Heart right ventricle (tissue), 16 donors: ENCODE measurements around the gene SNX20. TPM values are rescaled to one million over a fixed set of nuclear protein-coding genes. Genes with fewer than 3 reads are reported as not detected.

ENCODE experiments used
- ATAC-seq, 8 donors: fragments of 200-7000 bp; cut with Tn5 transposase; one replicate each; pipeline ENCODE4 v1.9.1; 2020; ENCODE audit warnings: mild to moderate bottlenecking in 8 of 8, moderate library complexity in 8 of 8, moderate number of reproducible peaks in 1 of 8
- DNase-seq, 2 donors: peaks; one replicate each; pipeline ENCODE4 v3.0.0-alpha.2; 2020
- H3K27ac ChIP-seq, 10 donors: fragments of 200-600 bp; sonication (generic) in 2 of 10; one replicate each; pipeline versions ENCODE4 v1.5.0 to v1.8.0; 2020 to 2022; ENCODE audit warnings: mild to moderate bottlenecking in 3 of 10
- H3K27me3 ChIP-seq, 7 donors: fragments of 200-600 bp; one replicate each; pipeline ENCODE4 v1.8.0; 2021 to 2022; ENCODE audit warnings: mild to moderate bottlenecking in 2 of 7
- H3K36me3 ChIP-seq, 9 donors: fragments of 200-600 bp; sonication (generic) in 1 of 9; one replicate each; pipeline versions ENCODE4 v1.5.0 to v1.8.0; 2020 to 2022; ENCODE audit warnings: mild to moderate bottlenecking in 2 of 9
- H3K4me1 ChIP-seq, 9 donors: fragments of 200-600 bp; sonication (generic) in 1 of 9; one replicate each; pipeline versions ENCODE4 v1.5.0 to v1.8.0; 2020 to 2022; ENCODE audit warnings: mild to moderate bottlenecking in 4 of 9
- H3K4me3 ChIP-seq, 10 donors: fragments of 200-600 bp; sonication (generic) in 2 of 10; one replicate each; pipeline versions ENCODE4 v1.5.0 to v1.8.0; 2020 to 2022; ENCODE audit warnings: mild to moderate bottlenecking in 7 of 10, moderate library complexity in 2 of 10
- H3K9me3 ChIP-seq, 11 donors: fragments of 200-600 bp in 10 of 11; sonication (generic) in 2 of 11; one replicate each; pipeline versions ENCODE4 v1.5.0 to v1.8.0; 2013 to 2022; ENCODE audit warnings: mild to moderate bottlenecking in 2 of 11, control low read depth in 1 of 11, moderate library complexity in 1 of 11
- WGBS, 2 donors: extraction: QIAGEN DNeasy Blood & Tissue Kit; methylation state at CpG; one replicate each; pipeline ENCODE4 v1.1.7; 2013; ENCODE audit warnings: inconsistent platforms in 1 of 2; 5-methylcytosine and 5-hydroxymethylcytosine counted together
- intact Hi-C, 10 donors: fragments of 100-400 bp; cut with DNase I; formaldehyde crosslinking; loops; one replicate each; pipeline versions ENCODE4 v1.11.1 to v1.14.2; 2022
- polyA plus RNA-seq, 2 donors: library from polyadenylated mRNA; stranded (reverse); fragments of 200-250 nt; gene quantifications; one replicate each; pipeline ENCODE4 v1.2.3, GENCODE V29; 2013
- total RNA-seq, 10 donors: library from RNA; stranded (reverse); fragmentation: NEBNext Ultra II Directional in 3 of 10; extraction: Animal tissue kit (Norgen Biotek cat#: 25700) in 3 of 10; gene quantifications; one replicate each; pipeline versions ENCODE4 v1.2.1 to v1.2.4, GENCODE V29; 2021 to 2023
- TF ChIP-seq, protein P1 (sequence below), 9 donors: fragments of 200-600 bp; sonication (generic) in 2 of 9; IDR thresholded peaks; one replicate each; pipeline versions ENCODE4 v1.5.0 to v1.8.0; 2021 to 2022; ENCODE audit warnings: antibody characterized with exemption in 9 of 9, mild to moderate bottlenecking in 5 of 9, moderate library complexity in 1 of 9
- donor health status: Arrhythmogenic right ventricular cardiomyopathy.
- donor health status: ischemic (EF 13 %, LVEDD 7.1; RV severe dilation, severe dysfunction).
- donor health status: healthy with polysubstance abuse.
- donor health status: DM: no; HTN: yes; CAD: no.
- donor health status: DM: no; HTN: no; CAD: no.
- donor health status: ischemic (EF 25% LVEDD 6.9; RV normal size, moderate dysfunction).
- donor health status: ischemic (EF 25% LVEDD 5.7; RV mildly dilated, moderate dysfunction).
- donor health status: healthy.
- donor health status: DM: yes; HTN: yes; CAD: no.
- donor health status: Ischemic cardiomyopathy.
- donor health status: ischemic (EF 35%, LVEDD 5.7; RV mildly dilated, moderate dysfunction).
- donor health status: nonischemic (EF 11% LVEDD 7.7; RV severe dilation, severe dysfunction).
- donor health status: DM: yes; HTN: yes; CAD: no.
- donor health status: PGD.
- donor health status: ischemic (EF 29% LVEDD 5.4; RV normal size, mild dysfunction).
- donor health status: nonischemic (EF 23%, LVEDD 6.1; RV moderate dilation, normal function).

SNX20 gene
- total and polyA plus RNA-seq, 12 donors = 0.08 to 7.1 (median 0.63) TPM

DNA sequence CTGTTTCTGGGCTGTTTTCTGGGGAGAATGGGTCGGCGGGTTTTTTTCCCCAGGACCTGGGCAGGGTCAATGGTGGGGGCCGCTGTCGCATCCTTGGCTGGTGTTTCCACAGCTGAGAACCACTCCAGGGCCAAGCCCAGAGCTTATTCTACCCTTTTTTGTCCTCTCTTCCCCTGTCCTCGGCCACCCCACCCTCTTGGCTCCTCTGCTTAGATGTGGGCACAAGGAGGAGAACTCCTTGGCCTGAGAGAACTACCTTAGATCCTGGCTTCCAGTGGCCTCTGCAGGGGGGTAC is 16.3 kb upstream of the SNX20 start:
- Histone ChIP-seq H3K36me3 (peaks cover 0 to 12% (median 0%) of the 10 kb centered on the region in 9 donors), H3K4me3 (peak overlapping the region in 8 of 10 donors; percentile 24 to 56 (median 48)), H3K9me3 (no peaks in the 10 kb centered on the region), H3K27ac (peak overlapping the region in 9 of 10 donors; percentile 61 to 92 (median 78)), H3K4me1 (peaks cover 11 to 73% (median 36%) of the 10 kb centered on the region in 9 donors), H3K27me3 (peaks cover 0 to 7% (median 0%) of the 10 kb centered on the region in 7 donors)
- intact Hi-C loops = loop anchor here in 2 of 10 donors (5.0 kb wide), 1 partner anchor 45 kb away; the partner anchor contains the start of gene CYLD (in 2 of the 2)
- peak in 2 of 8 donors; percentile 2 to 7 for ATAC-seq
- 92 to 98% methylated on average over 5 of the region's 5 CpGs for WGBS, 2 donors
- no peak for DNase-seq
- TF ChIP-seq, protein P1, sequence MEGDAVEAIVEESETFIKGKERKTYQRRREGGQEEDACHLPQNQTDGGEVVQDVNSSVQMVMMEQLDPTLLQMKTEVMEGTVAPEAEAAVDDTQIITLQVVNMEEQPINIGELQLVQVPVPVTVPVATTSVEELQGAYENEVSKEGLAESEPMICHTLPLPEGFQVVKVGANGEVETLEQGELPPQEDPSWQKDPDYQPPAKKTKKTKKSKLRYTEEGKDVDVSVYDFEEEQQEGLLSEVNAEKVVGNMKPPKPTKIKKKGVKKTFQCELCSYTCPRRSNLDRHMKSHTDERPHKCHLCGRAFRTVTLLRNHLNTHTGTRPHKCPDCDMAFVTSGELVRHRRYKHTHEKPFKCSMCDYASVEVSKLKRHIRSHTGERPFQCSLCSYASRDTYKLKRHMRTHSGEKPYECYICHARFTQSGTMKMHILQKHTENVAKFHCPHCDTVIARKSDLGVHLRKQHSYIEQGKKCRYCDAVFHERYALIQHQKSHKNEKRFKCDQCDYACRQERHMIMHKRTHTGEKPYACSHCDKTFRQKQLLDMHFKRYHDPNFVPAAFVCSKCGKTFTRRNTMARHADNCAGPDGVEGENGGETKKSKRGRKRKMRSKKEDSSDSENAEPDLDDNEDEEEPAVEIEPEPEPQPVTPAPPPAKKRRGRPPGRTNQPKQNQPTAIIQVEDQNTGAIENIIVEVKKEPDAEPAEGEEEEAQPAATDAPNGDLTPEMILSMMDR (IDR thresholded peaks at IDR 0.05) = no peak

DNA sequence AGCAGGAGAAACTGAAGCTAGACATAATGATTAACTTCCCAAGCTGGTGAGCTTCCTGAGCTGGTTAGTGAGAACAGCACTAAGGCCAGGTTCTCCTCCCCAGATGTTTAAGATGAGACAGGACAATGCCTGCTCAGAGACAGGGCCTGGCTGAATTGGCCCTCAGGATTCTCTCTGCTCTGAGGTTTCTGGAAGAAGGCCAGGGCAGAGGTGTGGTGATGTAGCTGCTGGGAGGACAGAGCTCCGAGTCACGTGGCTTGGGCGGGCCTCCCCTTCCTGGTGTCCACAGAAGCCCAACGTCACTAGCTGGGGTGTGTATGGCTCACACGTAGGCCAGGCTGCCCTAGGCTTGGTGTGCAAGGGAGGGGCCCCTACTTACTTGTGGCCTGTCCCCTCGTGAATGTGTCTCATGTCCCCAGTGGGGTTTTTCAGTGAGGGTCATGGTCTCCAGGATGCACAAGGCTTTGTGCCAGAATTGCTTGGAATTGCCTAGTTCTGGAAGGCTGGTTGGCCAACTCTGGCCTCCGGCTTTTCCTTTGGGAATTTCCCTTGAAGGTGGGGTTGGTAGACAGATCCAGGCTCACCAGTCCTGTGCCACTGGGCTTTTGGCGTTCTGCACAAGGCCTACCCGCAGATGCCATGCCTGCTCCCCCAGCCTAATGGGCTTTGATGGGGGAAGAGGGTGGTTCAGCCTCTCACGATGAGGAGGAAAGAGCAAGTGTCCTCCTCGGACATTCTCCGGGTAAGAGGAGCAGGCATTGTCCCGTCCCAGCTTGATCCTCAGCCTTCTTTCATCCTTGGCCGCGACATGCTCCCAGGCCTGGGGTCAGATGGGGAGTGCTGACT is 15.7 kb upstream of the SNX20 start:
- no peaks in the 10 kb centered on the region for H3K9me3 ChIP-seq
- ATAC-seq = peak; percentile 62 to 90 (median 83)

DNA sequence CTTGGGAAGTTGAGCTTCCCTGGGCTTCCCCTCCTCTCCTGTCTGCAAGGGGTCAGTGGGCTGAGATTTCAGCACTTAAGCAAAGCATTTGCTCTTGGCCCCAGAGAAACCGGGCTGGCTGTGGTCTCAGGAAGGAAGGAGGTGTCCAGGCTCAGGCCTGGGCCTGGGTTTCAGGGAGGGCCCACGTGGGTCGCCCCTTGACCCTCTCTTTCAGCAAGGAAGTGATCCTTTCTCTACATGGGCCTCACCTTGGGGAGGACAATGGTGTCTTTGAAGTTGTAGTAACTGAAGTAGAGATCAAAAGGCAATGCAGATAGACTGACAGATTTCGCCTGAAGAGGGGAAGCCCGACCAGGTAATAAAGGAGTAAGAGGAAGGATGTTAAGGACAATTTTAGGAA is 15.0 kb upstream of the SNX20 start:
- 57 to 62% methylated on average over 5 of the region's 5 CpGs for WGBS, 2 donors
- no peaks in the 10 kb centered on the region for H3K9me3 ChIP-seq
- TF ChIP-seq, protein P1 (IDR thresholded peaks at IDR 0.05) = no peak
- peaks cover 0 to 7% (median 0%) of the 10 kb centered on the region in 7 donors for H3K27me3 ChIP-seq
- intact Hi-C loops = loop anchor here in 2 of 10 donors (5.0 kb wide), 1 partner anchor 46 kb away; the partner anchor contains the start of gene CYLD (in 2 of the 2)
- H3K27ac ChIP-seq = peak overlapping the region in 9 of 10 donors; percentile 48 to 92 (median 74)
- H3K4me1 ChIP-seq = peaks cover 11 to 72% (median 36%) of the 10 kb centered on the region in 9 donors
- DNase-seq (no peak), ATAC-seq (no peak)
- H3K36me3 ChIP-seq = peaks cover 0 to 3% (median 0%) of the 10 kb centered on the region in 9 donors
- peak overlapping the region in 1 of 10 donors; percentile 7 for H3K4me3 ChIP-seq

More for the DNA sequence above, 15.7 kb upstream of the SNX20 start:
- TF ChIP-seq, protein P1 (IDR thresholded peaks at IDR 0.05) = no peak
- Histone ChIP-seq H3K27ac (peak overlapping the region in 9 of 10 donors; percentile 61 to 92 (median 78)), H3K27me3 (peaks cover 0 to 7% (median 0%) of the 10 kb centered on the region in 7 donors), H3K36me3 (peaks cover 0 to 8% (median 0%) of the 10 kb centered on the region in 9 donors), H3K4me3 (peak overlapping the region in 2 of 10 donors; percentile 7 to 48), H3K4me1 (peaks cover 11 to 73% (median 36%) of the 10 kb centered on the region in 9 donors)
- intact Hi-C loops = loop anchor here in 2 of 10 donors (5.0 kb wide), 1 partner anchor 46 kb away; the partner anchor contains the start of gene CYLD (in 2 of the 2)
- 62 to 71% methylated on average over 15 of the region's 15 CpGs for WGBS, 2 donors
- DNase-seq = peak; percentile 75 to 79
